HS-5 (cell line): Measurements from ENCODE around the gene ARL11.
A peak's percentile ranks its signal among the peaks of the same experiment; 100 is the strongest.

ENCODE experiments used
- DNase-seq: peaks from one replicate; pipeline ENCODE4 v3.0.0-alpha.2; 2012; ENCODE audit warnings: low read depth

The ARL11 gene

GRCh38 chr13:49615836-49616675 is 12.3 kb upstream of the ARL11 start:
- no peak for DNase-seq

GRCh38 chr13:49616676-49617065 is 11.6 kb upstream of the ARL11 start:
- DNase-seq = no peak

GRCh38 chr13:49620170-49620621 is 8.1 kb upstream of the ARL11 start:
- DNase-seq = no peak

- DNase-seq = no peak
These were observed 5.9 kb upstream of the ARL11 start for GRCh38 chr13:49622174-49622946.

GRCh38 chr13:49624229-49624628 is 4.1 kb upstream of the ARL11 start:
- no peak for DNase-seq

- no peak for DNase-seq
These were observed 2.8 kb upstream of the ARL11 start for GRCh38 chr13:49625392-49626079.

- no peak for DNase-seq
These were observed 1.1 kb downstream of the ARL11 start for GRCh38 chr13:49629196-49629938.

GRCh38 chr13:49629947-49630346 is 1.6 kb downstream of the ARL11 start:
- no peak for DNase-seq

GRCh38 chr13:49630580-49630979 is 2.3 kb downstream of the ARL11 start:
- no peak for DNase-seq

GRCh38 chr13:49632156-49632555 is 3.8 kb downstream of the ARL11 start:
- DNase-seq = no peak

- no peak for DNase-seq
These were observed 5.4 kb downstream of the ARL11 start for GRCh38 chr13:49633710-49634109.

- DNase-seq = no peak
These were observed 7.5 kb downstream of the ARL11 start for GRCh38 chr13:49635599-49636433.

- DNase-seq = no peak
These were observed 8.4 kb downstream of the ARL11 start for GRCh38 chr13:49636705-49637104.

GRCh38 chr13:49638030-49638743 is 9.9 kb downstream of the ARL11 start:
- no peak for DNase-seq

- no peak for DNase-seq
These were observed 10.4 kb downstream of the ARL11 start for GRCh38 chr13:49638744-49639072.

- DNase-seq = peak; percentile 28
These were observed 13.5 kb downstream of the ARL11 start for GRCh38 chr13:49641801-49642291.

- no peak for DNase-seq
These were observed 14.8 kb downstream of the ARL11 start for GRCh38 chr13:49643035-49643646.

- DNase-seq = no peak
These were observed 17.1 kb downstream of the ARL11 start for GRCh38 chr13:49645451-49645850.

- no peak for DNase-seq
These were observed 18.4 kb downstream of the ARL11 start for GRCh38 chr13:49646688-49647087.
